ENCODE measurements around the gene OSCAR.
A peak's percentile ranks its signal among the peaks of the same experiment; 100 is the strongest.

- TF ChIP-seq POLR2A (IDR thresholded peaks at IDR 0.05) (peak; percentile 49), CTCF (IDR thresholded peaks at IDR 0.05) (no peak)
These were observed 2.0 kb upstream of the OSCAR start, which contains the start of gene NDUFA3 for GRCh38 chr19:54102421-54103169.
